Suprapubic skin (tissue), 4 donors: ENCODE data around the gene PRSS22. TPM values are rescaled to one million over a fixed set of nuclear protein-coding genes. Genes with fewer than 3 reads are reported as not detected.

ENCODE experiments used
- DNase-seq, 2 donors: peaks; one replicate each; pipeline ENCODE4 v3.0.0-alpha.2; 2019; ENCODE audit warnings: low spot score in 2 of 2
- H3K27ac ChIP-seq: fragments of 200-600 bp; sonication (generic); one replicate; pipeline ENCODE4 v1.5.1; 2019
- H3K27me3 ChIP-seq: fragments of 200-600 bp; sonication (generic); one replicate; pipeline ENCODE4 v1.5.1; 2019
- H3K36me3 ChIP-seq: fragments of 200-600 bp; sonication (generic); one replicate; pipeline ENCODE4 v1.5.1; 2019
- H3K4me1 ChIP-seq: fragments of 200-600 bp; sonication (generic); one replicate; pipeline ENCODE4 v1.5.1; 2019
- H3K4me3 ChIP-seq: fragments of 200-600 bp; sonication (generic); one replicate; pipeline ENCODE4 v1.5.1; 2019; ENCODE audit warnings: mild to moderate bottlenecking
- H3K9me3 ChIP-seq: fragments of 200-600 bp; sonication (generic); one replicate; pipeline ENCODE4 v1.5.1; 2019
- CTCF ChIP-seq, 2 donors: fragments of 200-600 bp in 1 of 2; fragments of 450-650 bp in 1 of 2; sonication (generic) in 1 of 2; IDR thresholded peaks; one replicate each; pipeline ENCODE4 v1.5.1; 2016 to 2019; ENCODE audit warnings: antibody characterized with exemption in 2 of 2, mild to moderate bottlenecking in 1 of 2, moderate library complexity in 1 of 2
- EP300 ChIP-seq: sonication (generic); formaldehyde crosslinking; IDR thresholded peaks from one replicate; pipeline ENCODE4 v1.6.1; 2017; ENCODE audit warnings: antibody characterized with exemption
- POLR2A ChIP-seq, 2 donors: fragments of 450-650 bp; IDR thresholded peaks; one replicate each; pipeline ENCODE4 v1.6.1; 2017; ENCODE audit warnings: antibody characterized with exemption in 2 of 2, mild to moderate bottlenecking in 2 of 2, moderate library complexity in 2 of 2
- POLR2AphosphoS5 ChIP-seq, 3 donors: sonication (generic); formaldehyde crosslinking; IDR thresholded peaks; one replicate each; pipeline ENCODE4 v1.6.1; 2017; ENCODE audit warnings: antibody characterized with exemption in 3 of 3
- WGBS: methylation state at CpG from one replicate; pipeline ENCODE4 v1.1.5; 2018; 5-methylcytosine and 5-hydroxymethylcytosine counted together
- total RNA-seq, 4 donors: library from RNA; depleted of rRNA; stranded (reverse); fragments of >200 nt; gene quantifications; one replicate each; pipeline ENCODE4 v1.1.0, GENCODE V29; 2016

Gene PRSS22
- total RNA-seq, 4 donors from 2014 or later: 1.7 to 8.7 (median 6.7) TPM

- TF ChIP-seq POLR2A (IDR thresholded peaks at IDR 0.05): no peak
- no peak for TF ChIP-seq CTCF (IDR thresholded peaks at IDR 0.05)
- TF ChIP-seq POLR2AphosphoS5 (IDR thresholded peaks at IDR 0.05): no peak
- no peak overlapping the region for H3K27ac ChIP-seq
- H3K9me3 ChIP-seq: no peaks in the 10 kb centered on the region
- no peak overlapping the region for H3K4me3 ChIP-seq
- 85% methylated on average over 16 of the region's 16 CpGs for WGBS
- no peak for DNase-seq
- H3K4me1 ChIP-seq: no peaks in the 10 kb centered on the region
- H3K27me3 ChIP-seq: peaks cover 38% of the 10 kb centered on the region
- H3K36me3 ChIP-seq: no peaks in the 10 kb centered on the region
These were observed 8.8 kb downstream of the PRSS22 start for GRCh38 chr16:2848933-2849725.

DNA sequence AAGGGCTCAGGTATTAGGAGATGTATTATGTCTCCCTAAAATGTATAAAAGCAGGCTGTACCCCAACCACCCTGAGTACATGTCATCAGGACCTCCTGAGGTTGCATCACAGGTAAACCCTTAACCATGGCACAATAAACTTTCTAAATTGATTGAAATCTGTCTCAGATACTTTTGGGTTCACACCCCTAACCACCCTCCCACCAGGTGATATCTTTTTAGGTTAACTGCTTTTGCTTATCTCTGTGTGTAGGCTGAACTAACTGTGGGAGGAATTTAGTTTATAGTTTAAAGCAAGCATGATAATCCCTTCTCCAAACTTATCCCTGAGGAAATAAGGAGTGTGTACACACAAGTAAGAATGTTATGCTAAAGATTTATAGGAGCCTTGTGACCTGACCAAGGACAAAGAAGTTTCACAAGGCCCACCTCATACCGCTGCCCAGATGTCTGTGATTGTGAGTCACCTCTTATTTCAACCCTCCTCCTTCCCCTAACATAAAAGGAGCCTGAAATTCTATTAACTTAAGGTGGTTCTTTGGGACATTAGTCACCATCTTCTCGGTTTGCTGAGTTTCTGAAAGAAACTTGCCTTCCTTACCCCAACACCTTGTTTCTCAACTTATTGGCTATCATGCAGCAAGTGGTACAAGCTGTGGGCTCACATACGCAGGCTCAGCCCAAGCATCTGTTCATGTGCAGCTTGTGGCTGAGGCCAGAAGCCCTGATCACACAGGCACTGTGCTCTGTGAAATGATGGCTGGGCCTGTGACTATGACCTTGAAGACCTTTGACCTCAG is 11.3 kb downstream of the PRSS22 start:
- DNase-seq: no peak
- H3K36me3 ChIP-seq: no peaks in the 10 kb centered on the region
- 54% methylated on average over 3 of the region's 3 CpGs for WGBS
- no peaks in the 10 kb centered on the region for H3K9me3 ChIP-seq
- no peak overlapping the region for H3K27ac ChIP-seq
- H3K27me3 ChIP-seq: peaks cover 21% of the 10 kb centered on the region
- H3K4me3 ChIP-seq: no peak overlapping the region
- TF ChIP-seq POLR2A (IDR thresholded peaks at IDR 0.05) (no peak), POLR2AphosphoS5 (IDR thresholded peaks at IDR 0.05) (no peak), EP300 (no peak), CTCF (IDR thresholded peaks at IDR 0.05) (no peak)
- H3K4me1 ChIP-seq: peaks cover 7% of the 10 kb centered on the region

GRCh38 chr16:2845116-2845515 is 12.9 kb downstream of the PRSS22 start:
- no peaks in the 10 kb centered on the region for H3K9me3 ChIP-seq
- H3K4me3 ChIP-seq: no peak overlapping the region
- H3K27ac ChIP-seq: no peak overlapping the region
- WGBS: 72% methylated on average over 5 of the region's 5 CpGs
- DNase-seq: no peak
- H3K4me1 ChIP-seq: peaks cover 10% of the 10 kb centered on the region
- peaks cover 26% of the 10 kb centered on the region for H3K27me3 ChIP-seq
- no peaks in the 10 kb centered on the region for H3K36me3 ChIP-seq
- TF ChIP-seq CTCF (IDR thresholded peaks at IDR 0.05) (no peak), POLR2A (IDR thresholded peaks at IDR 0.05) (no peak)

DNA sequence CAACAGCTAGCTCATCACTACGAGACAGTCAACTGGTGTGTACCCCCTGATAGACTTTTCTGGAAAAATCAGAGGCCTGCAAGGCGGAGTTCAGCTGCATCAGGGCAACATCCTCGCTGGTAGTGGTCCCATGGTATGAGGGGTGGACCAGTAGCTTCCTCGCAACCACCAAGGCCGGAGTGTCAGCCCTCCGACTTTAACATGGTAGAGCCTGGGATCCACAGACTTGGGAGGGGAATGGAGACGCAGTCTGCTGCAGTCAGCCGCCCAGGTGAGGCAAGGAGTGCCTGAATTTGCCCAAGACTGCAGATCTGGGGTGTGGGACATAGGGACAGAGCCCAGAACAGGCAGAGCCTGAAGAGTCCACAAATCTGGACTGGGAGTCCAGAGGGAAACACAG is 14.4 kb downstream of the PRSS22 start:
- H3K27ac ChIP-seq: no peak overlapping the region
- H3K27me3 ChIP-seq: peaks cover 15% of the 10 kb centered on the region
- 83% methylated on average over 7 of the region's 8 CpGs for WGBS
- no peaks in the 10 kb centered on the region for H3K36me3 ChIP-seq
- H3K4me1 ChIP-seq: peaks cover 10% of the 10 kb centered on the region
- no peak overlapping the region for H3K4me3 ChIP-seq
- H3K9me3 ChIP-seq: no peaks in the 10 kb centered on the region
- TF ChIP-seq POLR2AphosphoS5 (IDR thresholded peaks at IDR 0.05): no peak
- TF ChIP-seq CTCF (IDR thresholded peaks at IDR 0.05): no peak
- no peak for TF ChIP-seq EP300
- TF ChIP-seq POLR2A (IDR thresholded peaks at IDR 0.05): no peak
- no peak for DNase-seq

DNA sequence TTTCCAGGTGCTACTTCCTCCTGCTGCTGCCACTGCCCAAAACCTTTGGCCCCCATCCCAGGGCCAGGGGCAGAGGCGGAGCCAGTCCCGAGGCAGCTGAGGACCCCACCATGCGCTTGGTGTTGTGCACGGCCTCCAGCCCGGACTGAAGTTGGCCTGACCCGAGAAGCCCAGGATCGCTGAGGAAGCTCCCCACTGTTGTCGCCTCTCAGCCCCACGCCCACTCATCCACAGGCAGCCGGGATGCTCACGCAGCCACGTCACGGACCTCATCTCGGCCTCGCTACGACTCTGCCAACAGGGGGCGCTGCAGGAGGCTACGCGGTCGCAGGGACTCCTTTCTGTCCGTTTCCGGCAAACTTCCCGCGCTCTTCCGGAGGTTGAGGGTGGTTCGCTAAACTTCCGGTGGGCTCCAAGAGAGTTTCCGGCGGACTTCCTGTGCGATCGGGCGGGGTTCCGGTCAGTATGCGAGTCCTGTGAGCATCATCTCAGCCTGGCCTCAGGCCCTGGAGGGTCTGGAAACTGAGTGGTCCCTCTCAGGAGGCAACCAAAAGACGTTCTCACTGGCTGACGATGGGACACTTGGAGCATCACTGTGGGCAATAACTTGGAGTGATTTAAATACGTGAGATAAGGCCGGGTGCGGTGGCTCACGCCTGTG is 15.5 kb downstream of the PRSS22 start:
- peak in 1 of 2 donors; percentile 76 for DNase-seq
- Histone ChIP-seq H3K9me3 (no peaks in the 10 kb centered on the region), H3K4me3 (peak overlapping the region; percentile 26), H3K27me3 (peaks cover 15% of the 10 kb centered on the region), H3K27ac (no peak overlapping the region), H3K36me3 (no peaks in the 10 kb centered on the region), H3K4me1 (peaks cover 10% of the 10 kb centered on the region)
- TF ChIP-seq EP300 (no peak), CTCF (IDR thresholded peaks at IDR 0.05) (peak in 1 of 2 donors; percentile 47)
- 50% methylated on average over 17 of the region's 40 CpGs for WGBS
